Measurements from ENCODE around the gene PRR23C.

- TF ChIP-seq, protein P1, sequence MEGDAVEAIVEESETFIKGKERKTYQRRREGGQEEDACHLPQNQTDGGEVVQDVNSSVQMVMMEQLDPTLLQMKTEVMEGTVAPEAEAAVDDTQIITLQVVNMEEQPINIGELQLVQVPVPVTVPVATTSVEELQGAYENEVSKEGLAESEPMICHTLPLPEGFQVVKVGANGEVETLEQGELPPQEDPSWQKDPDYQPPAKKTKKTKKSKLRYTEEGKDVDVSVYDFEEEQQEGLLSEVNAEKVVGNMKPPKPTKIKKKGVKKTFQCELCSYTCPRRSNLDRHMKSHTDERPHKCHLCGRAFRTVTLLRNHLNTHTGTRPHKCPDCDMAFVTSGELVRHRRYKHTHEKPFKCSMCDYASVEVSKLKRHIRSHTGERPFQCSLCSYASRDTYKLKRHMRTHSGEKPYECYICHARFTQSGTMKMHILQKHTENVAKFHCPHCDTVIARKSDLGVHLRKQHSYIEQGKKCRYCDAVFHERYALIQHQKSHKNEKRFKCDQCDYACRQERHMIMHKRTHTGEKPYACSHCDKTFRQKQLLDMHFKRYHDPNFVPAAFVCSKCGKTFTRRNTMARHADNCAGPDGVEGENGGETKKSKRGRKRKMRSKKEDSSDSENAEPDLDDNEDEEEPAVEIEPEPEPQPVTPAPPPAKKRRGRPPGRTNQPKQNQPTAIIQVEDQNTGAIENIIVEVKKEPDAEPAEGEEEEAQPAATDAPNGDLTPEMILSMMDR (conservative IDR thresholded peaks at IDR 0.05; ENCODE audit: low read depth in 2 of 2) = no peak
- TF ChIP-seq EZH2 (IDR thresholded peaks at IDR 0.05; ENCODE audit: low read depth, unreplicated experiment) = no peak
- TF ChIP-seq, protein P2, sequence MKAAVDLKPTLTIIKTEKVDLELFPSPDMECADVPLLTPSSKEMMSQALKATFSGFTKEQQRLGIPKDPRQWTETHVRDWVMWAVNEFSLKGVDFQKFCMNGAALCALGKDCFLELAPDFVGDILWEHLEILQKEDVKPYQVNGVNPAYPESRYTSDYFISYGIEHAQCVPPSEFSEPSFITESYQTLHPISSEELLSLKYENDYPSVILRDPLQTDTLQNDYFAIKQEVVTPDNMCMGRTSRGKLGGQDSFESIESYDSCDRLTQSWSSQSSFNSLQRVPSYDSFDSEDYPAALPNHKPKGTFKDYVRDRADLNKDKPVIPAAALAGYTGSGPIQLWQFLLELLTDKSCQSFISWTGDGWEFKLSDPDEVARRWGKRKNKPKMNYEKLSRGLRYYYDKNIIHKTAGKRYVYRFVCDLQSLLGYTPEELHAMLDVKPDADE (IDR thresholded peaks at IDR 0.05) = no peak
- no peak for TF ChIP-seq EZH2phosphoT487 (IDR thresholded peaks at IDR 0.05; ENCODE audit: unreplicated experiment)
- TF ChIP-seq REST (IDR thresholded peaks at IDR 0.05; ENCODE audit: unreplicated experiment) = no peak
- no peak for TF ChIP-seq POLR2AphosphoS5 (IDR thresholded peaks at IDR 0.05; ENCODE audit: low read depth)
- TF ChIP-seq CREB1 (CRISPR knock-in tag; IDR thresholded peaks at IDR 0.05; ENCODE audit: low read depth) = no peak
- no peak for TF ChIP-seq ZNF331 (CRISPR knock-in tag; IDR thresholded peaks at IDR 0.05; ENCODE audit: low read depth)
- no peak for TF ChIP-seq JUNB (IDR thresholded peaks at IDR 0.05; ENCODE audit: unreplicated experiment)
- TF ChIP-seq STAT1 (IDR thresholded peaks at IDR 0.05; ENCODE audit: unreplicated experiment) = no peak
- TF ChIP-seq ZNF114 (CRISPR knock-in tag; IDR thresholded peaks at IDR 0.05) = no peak
- TF ChIP-seq NANOG (IDR thresholded peaks at IDR 0.05; ENCODE audit: borderline replicate concordance) = no peak
These were observed 42.9 kb upstream of the PRR23C start for GRCh38 chr3:139087621-139088020.

All from GM23338 (cell line).